ENCODE data around the gene ZBTB14.

ZBTB14 gene

DNA sequence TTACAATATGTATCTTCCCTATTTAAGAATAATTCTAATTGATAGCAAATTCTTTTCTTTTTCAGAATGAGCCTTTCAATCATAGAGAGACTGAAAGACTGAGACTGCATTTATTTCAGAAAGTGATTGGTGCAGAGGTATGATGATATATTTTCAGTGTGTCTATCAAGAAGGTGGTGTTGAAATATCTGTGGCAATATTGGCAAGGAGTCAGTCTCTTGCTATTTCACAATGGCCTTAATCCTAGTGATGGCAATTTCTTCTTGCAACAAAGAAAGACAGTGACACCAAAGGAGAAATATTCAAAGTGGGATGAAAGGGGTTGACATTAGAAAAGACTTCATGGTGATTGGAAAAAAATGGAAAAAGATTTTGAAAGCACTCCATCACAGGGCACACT is 21.7 kb upstream of the ZBTB14 start:
- TF ChIP-seq FOXP2 (optimal IDR thresholded peaks at IDR 0.05; ENCODE audit: borderline replicate concordance, extremely low read depth, extremely low read length, insufficient read depth) (no peak), POLR2AphosphoS5 (IDR thresholded peaks at IDR 0.05; ENCODE audit: low read depth, low read length) (no peak), TAF1 (IDR thresholded peaks at IDR 0.05; ENCODE audit: borderline replicate concordance, insufficient read depth, low read length) (no peak), SIN3A (IDR thresholded peaks at IDR 0.05; ENCODE audit: borderline replicate concordance, insufficient read depth, low read length) (no peak)
- TF ChIP-seq, protein P1, sequence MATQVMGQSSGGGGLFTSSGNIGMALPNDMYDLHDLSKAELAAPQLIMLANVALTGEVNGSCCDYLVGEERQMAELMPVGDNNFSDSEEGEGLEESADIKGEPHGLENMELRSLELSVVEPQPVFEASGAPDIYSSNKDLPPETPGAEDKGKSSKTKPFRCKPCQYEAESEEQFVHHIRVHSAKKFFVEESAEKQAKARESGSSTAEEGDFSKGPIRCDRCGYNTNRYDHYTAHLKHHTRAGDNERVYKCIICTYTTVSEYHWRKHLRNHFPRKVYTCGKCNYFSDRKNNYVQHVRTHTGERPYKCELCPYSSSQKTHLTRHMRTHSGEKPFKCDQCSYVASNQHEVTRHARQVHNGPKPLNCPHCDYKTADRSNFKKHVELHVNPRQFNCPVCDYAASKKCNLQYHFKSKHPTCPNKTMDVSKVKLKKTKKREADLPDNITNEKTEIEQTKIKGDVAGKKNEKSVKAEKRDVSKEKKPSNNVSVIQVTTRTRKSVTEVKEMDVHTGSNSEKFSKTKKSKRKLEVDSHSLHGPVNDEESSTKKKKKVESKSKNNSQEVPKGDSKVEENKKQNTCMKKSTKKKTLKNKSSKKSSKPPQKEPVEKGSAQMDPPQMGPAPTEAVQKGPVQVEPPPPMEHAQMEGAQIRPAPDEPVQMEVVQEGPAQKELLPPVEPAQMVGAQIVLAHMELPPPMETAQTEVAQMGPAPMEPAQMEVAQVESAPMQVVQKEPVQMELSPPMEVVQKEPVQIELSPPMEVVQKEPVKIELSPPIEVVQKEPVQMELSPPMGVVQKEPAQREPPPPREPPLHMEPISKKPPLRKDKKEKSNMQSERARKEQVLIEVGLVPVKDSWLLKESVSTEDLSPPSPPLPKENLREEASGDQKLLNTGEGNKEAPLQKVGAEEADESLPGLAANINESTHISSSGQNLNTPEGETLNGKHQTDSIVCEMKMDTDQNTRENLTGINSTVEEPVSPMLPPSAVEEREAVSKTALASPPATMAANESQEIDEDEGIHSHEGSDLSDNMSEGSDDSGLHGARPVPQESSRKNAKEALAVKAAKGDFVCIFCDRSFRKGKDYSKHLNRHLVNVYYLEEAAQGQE (IDR thresholded peaks at IDR 0.05; ENCODE audit: insufficient read depth in 1 of 2, low read depth in 2 of 2, low read length in 2 of 2), result no peak

DNA sequence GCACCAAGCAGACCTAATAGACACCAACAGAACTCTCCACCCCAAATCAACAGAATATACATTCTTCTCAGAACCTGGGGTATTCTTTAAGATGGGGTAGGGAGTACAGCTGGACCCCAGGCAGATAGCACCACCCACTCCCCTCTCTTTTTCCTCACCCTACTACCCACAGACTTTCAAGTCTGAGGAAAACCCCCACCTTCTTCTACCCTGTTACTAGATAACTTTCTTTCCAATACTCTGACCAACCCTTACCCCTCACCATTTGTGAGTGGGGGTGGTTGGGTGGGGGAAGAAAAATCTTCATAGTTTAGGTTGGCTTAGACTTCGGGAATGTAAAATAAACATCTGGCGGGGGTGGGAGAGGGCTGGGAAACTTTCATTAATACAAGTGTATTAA is 20.3 kb upstream of the ZBTB14 start:
- TF ChIP-seq POLR2AphosphoS5 (IDR thresholded peaks at IDR 0.05; ENCODE audit: low read depth, low read length), result no peak

DNA sequence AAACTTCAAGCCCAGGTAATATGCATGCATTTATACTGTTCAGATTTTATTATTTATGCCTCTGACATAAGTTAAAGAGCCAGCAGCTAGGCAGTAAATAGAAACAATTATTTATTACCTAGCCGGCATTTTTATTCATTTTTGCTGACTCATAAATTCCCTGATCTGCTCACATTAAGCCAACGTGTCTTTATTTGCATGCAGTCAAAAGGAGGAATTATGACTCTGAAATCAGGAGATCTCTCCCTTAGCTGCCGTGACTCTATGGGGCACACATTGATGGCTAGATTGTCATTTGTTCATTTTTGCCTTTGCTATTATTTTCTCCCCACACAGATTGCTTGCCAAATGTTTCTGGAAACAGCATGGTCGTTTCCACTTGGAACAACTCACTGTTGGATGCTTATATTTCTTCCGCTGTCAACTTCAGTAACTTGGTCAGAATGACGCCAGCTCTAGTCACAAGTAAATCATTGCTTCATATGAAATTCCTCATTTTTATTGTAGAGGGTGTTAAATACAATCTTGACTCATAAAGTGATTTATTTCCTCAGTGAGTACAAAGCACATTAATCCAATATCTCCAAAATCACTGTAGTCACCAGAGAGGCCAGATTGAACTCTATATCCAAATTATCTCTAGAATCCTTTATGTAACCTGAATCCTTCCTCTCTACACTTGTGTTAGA is 15.9 kb upstream of the ZBTB14 start:
- TF ChIP-seq FOXP2 (optimal IDR thresholded peaks at IDR 0.05; ENCODE audit: borderline replicate concordance, extremely low read depth, extremely low read length, insufficient read depth) (no peak), POLR2AphosphoS5 (IDR thresholded peaks at IDR 0.05; ENCODE audit: low read depth, low read length) (no peak)

DNA sequence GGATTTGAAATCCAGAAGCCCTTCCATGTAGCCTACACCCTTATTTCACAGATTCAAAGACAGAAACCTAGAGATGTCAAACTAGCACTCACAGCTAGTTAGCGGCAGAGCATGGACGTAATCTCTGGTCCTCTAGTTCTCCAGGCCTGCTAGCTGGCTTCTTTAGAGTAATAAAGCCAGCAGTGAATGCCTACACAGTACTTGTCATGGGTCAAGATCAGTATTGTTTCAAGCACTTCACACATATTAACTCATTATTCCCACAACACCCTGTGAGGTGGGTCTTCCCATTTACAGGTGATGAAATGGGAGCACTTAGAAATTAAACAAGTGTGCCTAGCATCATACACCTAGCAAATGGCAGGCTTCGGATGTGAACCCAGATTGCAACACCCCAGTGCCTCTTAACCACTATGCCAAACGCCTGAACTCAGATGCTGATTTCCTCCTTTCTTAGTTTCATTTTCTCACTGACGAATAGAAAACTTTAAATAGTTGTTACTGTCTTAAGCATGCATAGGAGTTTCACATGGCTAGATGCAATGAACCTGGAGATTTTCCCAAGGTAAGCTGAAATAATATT is 14.5 kb upstream of the ZBTB14 start:
- TF ChIP-seq SIN3A (IDR thresholded peaks at IDR 0.05; ENCODE audit: borderline replicate concordance, insufficient read depth, low read length) (no peak), POLR2AphosphoS5 (IDR thresholded peaks at IDR 0.05; ENCODE audit: low read depth, low read length) (no peak), TAF1 (IDR thresholded peaks at IDR 0.05; ENCODE audit: borderline replicate concordance, insufficient read depth, low read length) (no peak), FOXP2 (optimal IDR thresholded peaks at IDR 0.05; ENCODE audit: borderline replicate concordance, extremely low read depth, extremely low read length, insufficient read depth) (no peak)
- TF ChIP-seq, protein P1 (IDR thresholded peaks at IDR 0.05; ENCODE audit: insufficient read depth in 1 of 2, low read depth in 2 of 2, low read length in 2 of 2), result no peak

DNA sequence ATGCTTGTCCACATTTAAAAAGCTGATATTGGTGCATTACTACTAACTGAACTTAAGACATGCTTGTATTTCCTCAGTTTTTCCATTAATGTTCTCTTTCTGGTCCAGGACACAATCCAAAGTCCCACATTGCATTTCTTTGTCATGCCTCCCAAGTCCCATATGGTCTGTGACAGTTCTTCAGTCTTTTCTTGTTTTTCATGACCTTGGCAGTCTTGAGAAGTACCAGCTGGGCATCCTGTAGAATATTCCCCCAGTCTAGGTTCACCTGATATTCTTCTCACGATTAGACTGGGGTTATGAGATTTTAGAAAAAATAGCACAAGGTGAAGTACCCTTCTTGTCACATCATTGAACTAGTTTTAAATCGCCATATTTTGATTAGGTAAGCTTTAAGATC is 10.3 kb upstream of the ZBTB14 start:
- TF ChIP-seq FOXP2 (optimal IDR thresholded peaks at IDR 0.05; ENCODE audit: borderline replicate concordance, extremely low read depth, extremely low read length, insufficient read depth), result no peak

DNA sequence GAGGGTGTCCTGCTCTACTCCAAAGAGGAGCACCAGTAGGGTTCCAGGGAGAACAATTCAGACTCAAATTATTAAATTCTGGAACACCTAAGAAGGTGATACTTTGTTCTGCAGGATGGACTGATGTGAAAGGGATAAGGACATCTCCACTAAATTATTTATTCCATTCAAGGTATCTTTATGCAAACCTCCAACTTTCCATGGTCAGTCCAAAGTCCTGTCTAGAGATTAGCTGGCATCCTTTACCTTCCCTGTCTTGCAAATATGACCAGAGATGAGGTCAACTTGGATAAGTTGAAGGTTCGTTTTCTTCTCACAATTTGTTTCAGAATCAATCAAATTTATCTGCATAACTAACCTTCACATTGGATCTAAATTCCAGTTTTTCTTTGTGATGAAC is 8.7 kb upstream of the ZBTB14 start:
- TF ChIP-seq FOXP2 (optimal IDR thresholded peaks at IDR 0.05; ENCODE audit: borderline replicate concordance, extremely low read depth, extremely low read length, insufficient read depth) (no peak), SIN3A (IDR thresholded peaks at IDR 0.05; ENCODE audit: borderline replicate concordance, insufficient read depth, low read length) (no peak), TAF1 (IDR thresholded peaks at IDR 0.05; ENCODE audit: borderline replicate concordance, insufficient read depth, low read length) (no peak)

DNA sequence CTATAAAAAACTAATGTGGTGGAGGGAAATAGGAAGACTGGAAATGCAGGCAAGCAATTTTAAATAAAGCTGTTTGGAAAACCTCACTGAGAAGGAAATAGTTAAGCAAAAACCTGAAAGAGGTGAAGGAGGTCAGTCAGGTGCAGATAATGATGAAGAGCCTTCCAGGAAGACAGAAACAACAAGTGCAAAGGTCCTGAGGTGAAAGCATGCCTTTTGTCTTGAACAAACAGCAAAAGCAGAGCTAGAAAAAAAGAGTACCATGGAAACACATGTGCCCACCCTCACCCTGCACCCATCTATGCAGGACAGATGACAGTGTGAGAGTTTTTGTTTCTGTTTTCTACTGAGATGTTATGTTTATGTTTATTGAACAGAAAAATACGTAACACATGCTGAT is 8.1 kb upstream of the ZBTB14 start:
- TF ChIP-seq FOXP2 (optimal IDR thresholded peaks at IDR 0.05; ENCODE audit: borderline replicate concordance, extremely low read depth, extremely low read length, insufficient read depth), result no peak
- TF ChIP-seq TAF1 (IDR thresholded peaks at IDR 0.05; ENCODE audit: borderline replicate concordance, insufficient read depth, low read length), result no peak
- TF ChIP-seq POLR2AphosphoS5 (IDR thresholded peaks at IDR 0.05; ENCODE audit: low read depth, low read length), result no peak
- TF ChIP-seq SIN3A (IDR thresholded peaks at IDR 0.05; ENCODE audit: borderline replicate concordance, insufficient read depth, low read length), result no peak
- TF ChIP-seq, protein P1 (IDR thresholded peaks at IDR 0.05; ENCODE audit: insufficient read depth in 1 of 2, low read depth in 2 of 2, low read length in 2 of 2), result no peak
